ENCODE measurements around the gene DGKD. TPM values are rescaled to one million over a fixed set of nuclear protein-coding genes. Genes with fewer than 3 reads are reported as not detected.

The DGKD gene
- total RNA-seq, 4 donors from 2014 or later, result 7.0 to 55.4 (median 10.9) TPM

DNA sequence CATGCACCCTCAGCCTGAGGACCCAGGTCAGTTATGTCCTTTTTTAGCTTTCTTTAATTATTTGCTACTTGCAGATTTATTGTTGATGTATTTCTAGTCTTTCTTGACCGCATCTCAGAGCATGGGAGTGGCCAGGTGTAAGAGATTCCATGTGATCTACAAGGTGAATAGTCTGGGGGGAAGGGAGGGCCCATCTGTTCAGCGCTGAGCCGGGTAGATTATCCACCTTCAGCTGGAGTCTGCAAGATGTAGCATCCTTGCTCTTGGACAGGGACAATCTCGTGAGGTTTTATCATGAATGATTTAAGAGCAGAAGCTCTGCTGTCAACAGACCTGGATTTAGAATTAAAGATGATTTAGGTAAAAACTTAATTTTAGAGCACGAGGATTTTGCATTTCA is 12.0 kb upstream of the DGKD start:
- no peaks in the 10 kb centered on the region for H3K36me3 ChIP-seq
- no peak overlapping the region for H3K4me3 ChIP-seq
- no peak for DNase-seq (ENCODE audit: low spot score in 2 of 2)
- WGBS, result 81% methylated on average over 5 of the region's 5 CpGs
- H3K27ac ChIP-seq, result no peak overlapping the region
- TF ChIP-seq EP300 (IDR thresholded peaks at IDR 0.05) (no peak), POLR2AphosphoS5 (IDR thresholded peaks at IDR 0.05) (no peak), POLR2A (IDR thresholded peaks at IDR 0.05) (no peak)
- TF ChIP-seq, protein P1, sequence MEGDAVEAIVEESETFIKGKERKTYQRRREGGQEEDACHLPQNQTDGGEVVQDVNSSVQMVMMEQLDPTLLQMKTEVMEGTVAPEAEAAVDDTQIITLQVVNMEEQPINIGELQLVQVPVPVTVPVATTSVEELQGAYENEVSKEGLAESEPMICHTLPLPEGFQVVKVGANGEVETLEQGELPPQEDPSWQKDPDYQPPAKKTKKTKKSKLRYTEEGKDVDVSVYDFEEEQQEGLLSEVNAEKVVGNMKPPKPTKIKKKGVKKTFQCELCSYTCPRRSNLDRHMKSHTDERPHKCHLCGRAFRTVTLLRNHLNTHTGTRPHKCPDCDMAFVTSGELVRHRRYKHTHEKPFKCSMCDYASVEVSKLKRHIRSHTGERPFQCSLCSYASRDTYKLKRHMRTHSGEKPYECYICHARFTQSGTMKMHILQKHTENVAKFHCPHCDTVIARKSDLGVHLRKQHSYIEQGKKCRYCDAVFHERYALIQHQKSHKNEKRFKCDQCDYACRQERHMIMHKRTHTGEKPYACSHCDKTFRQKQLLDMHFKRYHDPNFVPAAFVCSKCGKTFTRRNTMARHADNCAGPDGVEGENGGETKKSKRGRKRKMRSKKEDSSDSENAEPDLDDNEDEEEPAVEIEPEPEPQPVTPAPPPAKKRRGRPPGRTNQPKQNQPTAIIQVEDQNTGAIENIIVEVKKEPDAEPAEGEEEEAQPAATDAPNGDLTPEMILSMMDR (IDR thresholded peaks at IDR 0.05), result no peak
- peaks cover 4% of the 10 kb centered on the region for H3K27me3 ChIP-seq
- H3K9me3 ChIP-seq, result no peaks in the 10 kb centered on the region
- no peaks in the 10 kb centered on the region for H3K4me1 ChIP-seq

GRCh38 chr2:233343171-233343705 is 11.1 kb upstream of the DGKD start:
- no peak for DNase-seq (ENCODE audit: low spot score in 2 of 2)

DNA sequence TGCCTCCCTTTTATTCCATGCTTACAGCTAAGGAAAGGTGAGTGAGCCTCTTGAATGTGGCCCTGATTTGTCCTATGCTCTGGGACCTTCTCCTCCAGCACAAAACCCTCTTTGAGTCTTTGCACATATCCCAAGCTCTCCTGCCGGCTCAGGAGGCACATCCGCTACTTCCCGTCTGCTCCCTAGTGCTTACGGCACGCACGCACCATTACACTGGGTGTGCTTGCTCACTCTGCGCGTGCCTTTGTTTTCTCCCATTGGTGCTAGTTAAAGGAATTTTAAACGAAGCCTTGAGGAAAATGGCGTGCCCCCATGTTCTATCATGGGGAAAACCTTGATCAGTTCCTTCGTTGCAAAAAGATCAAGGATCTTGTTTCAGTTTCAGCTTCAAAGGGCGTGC is 7.9 kb upstream of the DGKD start:
- no peak for TF ChIP-seq POLR2A (IDR thresholded peaks at IDR 0.05)
- no peak for TF ChIP-seq EP300 (IDR thresholded peaks at IDR 0.05)
- TF ChIP-seq, protein P1 (IDR thresholded peaks at IDR 0.05), result no peak
- TF ChIP-seq POLR2AphosphoS5 (IDR thresholded peaks at IDR 0.05), result no peak
- no peak overlapping the region for H3K27ac ChIP-seq
- peaks cover 6% of the 10 kb centered on the region for H3K27me3 ChIP-seq
- no peaks in the 10 kb centered on the region for H3K9me3 ChIP-seq
- peaks cover 10% of the 10 kb centered on the region for H3K4me1 ChIP-seq
- no peak for DNase-seq (ENCODE audit: low spot score in 2 of 2)
- no peak overlapping the region for H3K4me3 ChIP-seq
- 91% methylated on average over 12 of the region's 12 CpGs for WGBS
- H3K36me3 ChIP-seq, result no peaks in the 10 kb centered on the region

More at GRCh38 chr2:233343171-233343705, 11.1 kb upstream of the DGKD start:
- Histone ChIP-seq H3K9me3 (no peaks in the 10 kb centered on the region), H3K36me3 (no peaks in the 10 kb centered on the region), H3K4me1 (no peaks in the 10 kb centered on the region), H3K4me3 (no peak overlapping the region), H3K27ac (no peak overlapping the region), H3K27me3 (peaks cover 5% of the 10 kb centered on the region)
- TF ChIP-seq, protein P1 (IDR thresholded peaks at IDR 0.05), result no peak
- TF ChIP-seq POLR2AphosphoS5 (IDR thresholded peaks at IDR 0.05) (no peak), POLR2A (IDR thresholded peaks at IDR 0.05) (no peak), EP300 (IDR thresholded peaks at IDR 0.05) (no peak)
- 92% methylated on average over 15 of the region's 15 CpGs for whole genome bisulfite sequencing

- no peak for TF ChIP-seq POLR2AphosphoS5 (IDR thresholded peaks at IDR 0.05)
- TF ChIP-seq, protein P1 (IDR thresholded peaks at IDR 0.05), result no peak
- TF ChIP-seq EP300 (IDR thresholded peaks at IDR 0.05), result no peak
- TF ChIP-seq POLR2A (IDR thresholded peaks at IDR 0.05), result no peak
- no peak overlapping the region for H3K4me3 ChIP-seq
- H3K4me1 ChIP-seq, result peaks cover 12% of the 10 kb centered on the region
- H3K36me3 ChIP-seq, result no peaks in the 10 kb centered on the region
- no peaks in the 10 kb centered on the region for H3K9me3 ChIP-seq
- DNase-seq (ENCODE audit: low spot score in 2 of 2), result no peak
- no peak overlapping the region for H3K27ac ChIP-seq
- 76% methylated on average over 9 of the region's 9 CpGs for WGBS
- peaks cover 6% of the 10 kb centered on the region for H3K27me3 ChIP-seq
Observed at GRCh38 chr2:233346930-233347329, 7.4 kb upstream of the DGKD start.

DNA sequence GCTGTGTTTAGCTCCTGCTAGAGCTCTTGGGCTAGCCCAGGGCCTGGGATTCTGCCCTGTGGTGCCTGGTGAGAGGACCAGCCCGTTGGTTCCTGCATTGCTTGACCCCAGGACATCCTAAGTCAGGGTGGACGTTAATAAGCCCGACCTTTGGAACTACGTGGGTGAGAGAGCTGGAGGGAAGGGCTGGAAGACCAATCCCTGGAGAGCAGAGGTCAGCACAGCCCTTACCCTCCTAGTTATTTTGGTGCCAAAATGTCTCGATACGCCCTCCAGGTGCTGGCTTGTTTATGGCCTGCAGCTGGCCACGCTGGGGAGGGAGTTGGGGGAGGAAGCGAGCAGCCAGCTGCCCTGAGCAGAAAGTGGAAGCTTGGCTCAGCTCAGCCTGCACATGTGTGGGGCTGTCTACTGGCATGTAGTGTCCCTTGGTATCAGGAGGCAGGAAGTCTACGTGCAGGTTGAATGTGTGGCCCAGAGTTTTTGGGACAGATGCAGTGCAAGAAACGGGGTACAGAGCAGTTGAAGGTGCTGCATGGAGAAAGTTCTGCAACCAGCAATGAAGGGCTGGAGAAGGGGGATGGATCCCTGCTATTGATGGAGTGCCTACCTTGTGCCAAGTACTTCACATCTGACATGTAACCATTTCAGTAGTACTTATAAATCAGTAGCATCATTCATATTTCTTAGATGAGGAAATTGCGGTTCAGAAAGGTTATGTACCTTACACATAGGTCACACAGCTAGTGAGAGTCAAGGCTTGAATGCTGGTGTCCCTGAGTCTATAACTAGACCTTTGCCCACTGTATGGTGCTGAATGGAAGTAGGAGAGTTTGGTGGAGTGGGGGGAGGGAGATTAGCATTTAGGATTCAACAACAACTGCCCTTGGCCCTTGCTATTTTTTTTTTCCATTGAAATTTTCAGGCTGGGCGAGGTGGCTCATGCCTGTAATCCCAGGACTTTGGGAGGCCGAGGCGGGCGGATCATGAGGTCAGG is 5.0 kb upstream of the DGKD start:
- no peak for TF ChIP-seq EP300 (IDR thresholded peaks at IDR 0.05)
- TF ChIP-seq POLR2A (IDR thresholded peaks at IDR 0.05), result no peak
- TF ChIP-seq, protein P1 (IDR thresholded peaks at IDR 0.05), result no peak
- no peak for TF ChIP-seq POLR2AphosphoS5 (IDR thresholded peaks at IDR 0.05)
- Histone ChIP-seq H3K9me3 (no peaks in the 10 kb centered on the region), H3K36me3 (no peaks in the 10 kb centered on the region), H3K27me3 (peaks cover 6% of the 10 kb centered on the region), H3K4me3 (no peak overlapping the region), H3K27ac (no peak overlapping the region), H3K4me1 (peaks cover 25% of the 10 kb centered on the region)
- DNase-seq (ENCODE audit: low spot score in 2 of 2), result no peak
- 73% methylated on average over 7 of the region's 15 CpGs for WGBS

All from suprapubic skin (tissue), 4 donors.